Natural killer cell treated with Interleukin-12 subunit alpha and Interleukin-12 subunit beta and Interleukin-15 and Interleukin-18, amount 100 ng/mL, for 72 hours (primary cell): Measurements from ENCODE around the gene OR5M11. TPM values are rescaled to one million over a fixed set of nuclear protein-coding genes. Genes with fewer than 3 reads are reported as not detected.

Experiments used
- total RNA-seq, 2 donors: library from RNA; stranded (reverse); gene quantifications; one replicate each; pipeline ENCODE4 v1.2.3, GENCODE V29; 2022

The OR5M11 gene
- total RNA-seq, 2 donors from 2014 or later = not detected

Other genes with a start within 250 kb of the OR5M11 start
- gene OR8K3, start 228.1 kb downstream of the OR5M11 start, total RNA-seq = not detected
- not detected for gene OR8K1, start 197.2 kb downstream of the OR5M11 start, total RNA-seq
- not detected for gene OR8J1, start 189.0 kb downstream of the OR5M11 start, total RNA-seq
- gene OR8U1, start 167.6 kb downstream of the OR5M11 start, total RNA-seq = not detected
- gene OR5AL1, start 130.6 kb downstream of the OR5M11 start, total RNA-seq = not detected
- not detected for gene OR5M3, start 69.9 kb downstream of the OR5M11 start, total RNA-seq
- not detected for gene OR5M8, start 51.9 kb downstream of the OR5M11 start, total RNA-seq
- gene OR5M10, start 34.5 kb upstream of the OR5M11 start, total RNA-seq = not detected
- gene OR5M1, start 71.6 kb upstream of the OR5M11 start, total RNA-seq = not detected
- not detected for gene OR5AP2, start 99.2 kb upstream of the OR5M11 start, total RNA-seq
- gene OR5AR1, start 120.4 kb upstream of the OR5M11 start, total RNA-seq = not detected
- gene OR9G1, start 155.8 kb upstream of the OR5M11 start, total RNA-seq = not detected
- gene OR9G4, start 205.4 kb upstream of the OR5M11 start, total RNA-seq = not detected